Subcutaneous adipose tissue (tissue), 4 donors: Measurements from ENCODE around the gene TNFRSF11A. TPM values are rescaled to one million over a fixed set of nuclear protein-coding genes. Genes with fewer than 3 reads are reported as not detected.

Experiments
- CTCF ChIP-seq: fragments of 450-650 bp; IDR thresholded peaks from one replicate; pipeline ENCODE4 v1.5.1; 2016; ENCODE audit warnings: low read depth, mild to moderate bottlenecking, control low read depth, antibody characterized with exemption, moderate library complexity
- total RNA-seq, 4 donors: library from RNA; depleted of rRNA; stranded (reverse); fragments of >200 nt; gene quantifications; one replicate each; pipeline ENCODE4 v1.1.0, GENCODE V29; 2016

Gene TNFRSF11A
- total RNA-seq, 4 donors from 2014 or later: 0.94 to 27.7 (median 7.1) TPM

DNA sequence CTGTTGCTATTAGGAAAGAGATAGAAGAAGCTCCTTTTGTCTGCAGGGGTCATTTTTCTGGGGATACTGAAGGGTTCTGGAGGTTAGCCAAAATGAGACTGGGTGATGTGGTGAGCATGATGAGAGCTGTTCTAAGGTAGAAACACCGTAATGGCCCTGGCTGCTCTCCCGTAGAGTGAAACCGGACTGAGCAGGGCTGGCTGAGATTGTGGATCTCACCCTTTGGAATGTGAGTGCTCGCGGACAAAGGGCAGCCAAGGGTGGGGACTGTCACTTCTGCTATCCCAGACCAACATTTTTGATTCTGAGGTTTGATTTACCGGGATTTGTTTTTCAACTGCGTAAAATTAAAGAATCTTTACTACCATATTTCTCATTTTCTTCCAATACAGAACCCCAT is 36.2 kb downstream of the TNFRSF11A start:
- no peak for TF ChIP-seq CTCF

- TF ChIP-seq CTCF: no peak
Measured at GRCh38 chr18:62364558-62364957, 39.4 kb downstream of the TNFRSF11A start.

DNA sequence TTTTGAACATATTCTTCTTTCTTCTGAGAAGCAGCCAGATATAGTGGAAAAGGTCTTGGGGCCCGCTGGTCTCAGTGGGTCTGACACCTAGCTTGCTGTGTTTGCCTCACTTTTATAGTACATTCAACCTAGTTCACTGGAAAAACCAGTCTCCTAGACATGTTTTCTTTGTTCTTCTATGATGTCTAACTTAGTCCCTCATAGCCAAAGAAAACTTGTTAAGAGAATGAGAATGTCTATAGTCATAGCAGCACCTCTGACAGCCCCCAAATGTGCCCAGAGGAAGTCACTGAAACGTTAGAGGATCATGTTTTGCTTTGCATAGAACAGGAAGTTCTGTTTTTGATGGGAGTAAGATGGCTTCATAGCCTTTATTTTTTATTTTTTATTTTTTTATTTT is 40.3 kb downstream of the TNFRSF11A start:
- TF ChIP-seq CTCF: no peak

- TF ChIP-seq CTCF: no peak
Measured at GRCh38 chr18:62366992-62367391, 41.9 kb downstream of the TNFRSF11A start.

DNA sequence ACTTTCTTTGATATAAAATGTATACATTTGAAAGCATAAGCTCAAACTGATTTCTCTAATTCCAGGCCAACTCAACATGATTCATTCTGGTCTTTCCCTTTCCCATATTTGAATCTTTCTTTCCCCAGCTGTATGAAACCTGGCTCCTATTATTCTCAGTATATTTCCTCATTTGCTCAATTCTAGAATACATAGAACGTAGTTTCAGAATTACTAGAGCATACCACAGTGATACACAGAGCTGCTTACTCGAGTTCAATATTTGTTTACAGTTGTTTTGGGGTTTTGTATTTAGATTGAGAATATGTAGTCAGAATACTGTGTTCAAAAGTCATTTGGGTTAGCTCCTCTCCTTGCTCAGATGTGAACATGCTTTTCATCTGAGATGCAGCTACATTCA is 43.0 kb downstream of the TNFRSF11A start:
- no peak for TF ChIP-seq CTCF

DNA sequence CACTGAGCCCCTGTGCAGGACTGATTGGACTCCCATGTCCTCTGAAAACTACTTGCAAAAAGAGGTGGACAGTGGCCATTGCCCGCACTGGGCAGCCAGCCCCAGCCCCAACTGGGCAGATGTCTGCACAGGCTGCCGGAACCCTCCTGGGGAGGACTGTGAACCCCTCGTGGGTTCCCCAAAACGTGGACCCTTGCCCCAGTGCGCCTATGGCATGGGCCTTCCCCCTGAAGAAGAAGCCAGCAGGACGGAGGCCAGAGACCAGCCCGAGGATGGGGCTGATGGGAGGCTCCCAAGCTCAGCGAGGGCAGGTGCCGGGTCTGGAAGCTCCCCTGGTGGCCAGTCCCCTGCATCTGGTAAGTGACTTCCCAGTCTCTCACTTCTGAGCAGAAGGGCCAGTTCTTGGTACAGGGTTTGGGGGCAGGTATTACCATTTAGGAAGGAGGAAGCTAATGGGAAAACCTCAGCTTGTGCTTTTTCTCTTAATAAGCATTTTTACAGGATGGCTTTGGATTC is 44.1 kb downstream of the TNFRSF11A start:
- TF ChIP-seq CTCF: no peak

GRCh38 chr18:62370366-62370765 is 45.3 kb downstream of the TNFRSF11A start:
- TF ChIP-seq CTCF: no peak
